Stimulated activated CD8-positive, alpha-beta memory T cell treated with anti-CD3 and anti-CD28 coated beads, Interleukin-2, amount 100 ng/mL, for 1 hour (primary cell): ENCODE data around the gene PRKCE.

ENCODE experiments used
- DNase-seq, 2 donors: peaks; one replicate each; pipeline ENCODE4 v3.0.0-alpha.2; 2020; ENCODE audit warnings: low read depth in 2 of 2

The PRKCE gene

GRCh38 chr2:45986509-45986908, 335.0 kb downstream of the PRKCE start:
- no peak for DNase-seq

- no peak for DNase-seq
These were observed 336.4 kb downstream of the PRKCE start for GRCh38 chr2:45987856-45988255.

- DNase-seq: no peak
These were observed 337.4 kb downstream of the PRKCE start for GRCh38 chr2:45988879-45989278.

- no peak for DNase-seq
These were observed 338.7 kb downstream of the PRKCE start for GRCh38 chr2:45990131-45990530.

- DNase-seq: no peak
These were observed 340.7 kb downstream of the PRKCE start for GRCh38 chr2:45992021-45992740.

GRCh38 chr2:45992741-45993475, 341.4 kb downstream of the PRKCE start:
- no peak for DNase-seq

- DNase-seq: peak; percentile 8 to 28
These were observed 342.1 kb downstream of the PRKCE start for GRCh38 chr2:45993476-45993991.

- no peak for DNase-seq
These were observed 342.6 kb downstream of the PRKCE start for GRCh38 chr2:45994060-45994459.

GRCh38 chr2:46000660-46001059, 349.2 kb downstream of the PRKCE start:
- no peak for DNase-seq

- DNase-seq: no peak
These were observed 349.8 kb downstream of the PRKCE start for GRCh38 chr2:46001290-46001689.

- DNase-seq: no peak
These were observed 350.4 kb downstream of the PRKCE start for GRCh38 chr2:46001741-46002506.

- DNase-seq: no peak
These were observed 351.0 kb downstream of the PRKCE start for GRCh38 chr2:46002507-46002883.

- DNase-seq: no peak
These were observed 351.5 kb downstream of the PRKCE start for GRCh38 chr2:46002947-46003346.

- no peak for DNase-seq
These were observed 352.5 kb downstream of the PRKCE start for GRCh38 chr2:46003903-46004473.

GRCh38 chr2:46006473-46007025, 355.1 kb downstream of the PRKCE start:
- no peak for DNase-seq

GRCh38 chr2:46007412-46007811, 355.9 kb downstream of the PRKCE start:
- no peak for DNase-seq

- no peak for DNase-seq
These were observed 356.8 kb downstream of the PRKCE start for GRCh38 chr2:46008091-46008870.

GRCh38 chr2:46009315-46009714, 357.8 kb downstream of the PRKCE start:
- DNase-seq: no peak

GRCh38 chr2:46009772-46010171, 358.3 kb downstream of the PRKCE start:
- no peak for DNase-seq

- no peak for DNase-seq
These were observed 358.9 kb downstream of the PRKCE start for GRCh38 chr2:46010223-46010924.
